Stimulated activated naive CD4-positive, alpha-beta T cell treated with Interleukin-2 at 50 U/mL for 16 hours (primary cell): ENCODE data around the gene FAM20C.
"Not testable (repeated sequence)": the region's sequence is repeated elsewhere in the genome, so short reads cannot be mapped to it uniquely, and the experiment has no call there.

Experiments used
- DNase-seq: peaks from one replicate; lab custom pipeline; 2025; lab: John Stamatoyannopoulos, UW

Gene FAM20C

GRCh38 chr7:228610-229009, 36.2 kb downstream of the FAM20C start:
- no peak for DNase-seq

GRCh38 chr7:229184-229964, 37.0 kb downstream of the FAM20C start:
- no peak for DNase-seq

GRCh38 chr7:230274-230673, 37.9 kb downstream of the FAM20C start:
- no peak for DNase-seq

GRCh38 chr7:231030-231857, 38.9 kb downstream of the FAM20C start:
- no peak for DNase-seq

- DNase-seq: no peak
These were observed 39.5 kb downstream of the FAM20C start for GRCh38 chr7:231858-232246.

- DNase-seq: no peak
These were observed 40.3 kb downstream of the FAM20C start for GRCh38 chr7:232410-233248.

GRCh38 chr7:233249-234035, 41.1 kb downstream of the FAM20C start:
- no peak for DNase-seq

- no peak for DNase-seq
These were observed 41.8 kb downstream of the FAM20C start for GRCh38 chr7:234051-234707.

- no peak for DNase-seq
These were observed 42.6 kb downstream of the FAM20C start for GRCh38 chr7:234708-235553.

- DNase-seq: no peak
These were observed 43.4 kb downstream of the FAM20C start for GRCh38 chr7:235576-236395.

GRCh38 chr7:236967-237366, 44.6 kb downstream of the FAM20C start:
- DNase-seq: no peak

- DNase-seq: no peak
These were observed 45.0 kb downstream of the FAM20C start for GRCh38 chr7:237385-237784.

- DNase-seq: no peak
These were observed 47.8 kb downstream of the FAM20C start for GRCh38 chr7:240146-240676.

- DNase-seq: no peak
These were observed 48.6 kb downstream of the FAM20C start for GRCh38 chr7:240887-241421.

GRCh38 chr7:241513-241912, 49.1 kb downstream of the FAM20C start:
- DNase-seq: no peak

GRCh38 chr7:242826-243579, 50.6 kb downstream of the FAM20C start:
- not testable (repeated sequence) for DNase-seq

GRCh38 chr7:243580-243978, 51.2 kb downstream of the FAM20C start:
- DNase-seq: not testable (repeated sequence)

- DNase-seq: no peak
These were observed 52.6 kb downstream of the FAM20C start for GRCh38 chr7:244974-245373.
